GM11168 (cell line): ENCODE results near the gene BRD3.
"Not testable (repeated sequence)": the region's sequence is repeated elsewhere in the genome, so short reads cannot be mapped to it uniquely, and the experiment has no call there.

Source experiments
- in situ Hi-C: fragments of 300-500 bp; cut with MboI; formaldehyde crosslinking; loops from one replicate; pipeline ENCODE4 v1.12.0; 2022; ENCODE audit warnings: low sequenced_read_pairs; ENCODE audit not compliant: unreplicated experiment

BRD3 gene

DNA sequence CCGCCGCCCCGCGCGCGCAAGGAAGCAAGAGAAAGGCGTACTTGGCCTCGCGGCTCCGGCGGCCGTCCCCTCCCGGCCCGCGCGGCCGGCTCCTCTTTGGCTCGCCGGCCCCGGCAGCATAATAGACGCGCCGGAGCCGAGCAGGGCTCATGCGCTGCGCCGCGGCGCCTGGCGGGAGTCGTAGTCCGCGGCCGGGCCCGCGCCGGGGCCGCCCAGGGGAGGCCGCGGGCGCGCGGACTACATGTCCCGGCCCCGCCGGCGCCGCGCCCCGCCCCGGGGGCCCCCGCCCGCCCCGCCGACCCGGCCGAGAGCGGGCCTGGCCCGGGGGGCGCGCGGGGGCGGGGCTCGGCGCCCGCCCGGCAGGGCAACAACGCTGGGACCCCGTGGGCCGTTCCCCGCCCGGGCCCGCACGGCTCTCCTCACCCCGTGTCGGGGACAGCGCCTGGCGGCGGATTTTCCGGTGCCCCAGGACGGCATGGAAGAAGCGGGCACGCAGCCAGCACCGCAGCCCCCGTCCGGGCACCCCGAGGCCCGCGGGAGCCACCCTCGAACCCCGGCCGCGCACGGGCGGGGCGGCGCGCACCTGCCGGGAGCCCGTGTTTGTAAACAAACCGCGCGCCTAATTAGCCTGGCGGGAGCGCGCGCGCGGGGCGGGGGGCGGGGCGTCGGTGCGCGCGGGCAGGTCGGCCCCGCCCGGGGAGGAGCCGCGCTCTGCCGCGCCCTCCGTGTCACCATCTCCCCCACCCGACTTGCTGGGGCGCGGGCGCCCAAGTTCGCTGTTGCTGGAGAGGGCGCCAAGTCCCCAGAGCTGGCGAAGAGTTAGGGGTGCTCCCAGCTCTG is at the start of gene BRD3:
Gene BRD3, minus strand, starts transcription at position 123 of the 840 bp plus-strand sequence. CDS start 14,549 bp downstream, outside the sequence.
- in situ Hi-C loops = no loop called here

DNA sequence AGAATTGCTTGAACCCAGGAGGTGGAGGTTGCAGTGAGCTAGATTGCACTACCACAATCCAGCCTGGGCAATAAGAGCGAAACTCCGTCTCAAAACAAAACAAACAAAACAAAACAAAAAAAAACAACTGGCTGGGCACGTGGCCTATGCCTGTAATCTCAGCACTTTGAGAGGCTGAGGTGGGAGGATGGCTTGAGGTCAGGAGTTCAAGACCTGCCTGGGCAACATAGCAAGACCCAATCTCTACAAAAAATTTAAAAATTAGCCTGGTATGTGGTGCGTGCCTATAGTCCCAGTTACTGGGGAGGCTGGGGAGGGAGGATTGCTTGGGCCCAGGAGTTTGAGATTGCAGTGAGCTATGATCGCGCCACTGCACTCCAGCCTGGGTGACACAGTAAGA is 44.7 kb upstream of the BRD3 start:
- in situ Hi-C loops = no loop called here

DNA sequence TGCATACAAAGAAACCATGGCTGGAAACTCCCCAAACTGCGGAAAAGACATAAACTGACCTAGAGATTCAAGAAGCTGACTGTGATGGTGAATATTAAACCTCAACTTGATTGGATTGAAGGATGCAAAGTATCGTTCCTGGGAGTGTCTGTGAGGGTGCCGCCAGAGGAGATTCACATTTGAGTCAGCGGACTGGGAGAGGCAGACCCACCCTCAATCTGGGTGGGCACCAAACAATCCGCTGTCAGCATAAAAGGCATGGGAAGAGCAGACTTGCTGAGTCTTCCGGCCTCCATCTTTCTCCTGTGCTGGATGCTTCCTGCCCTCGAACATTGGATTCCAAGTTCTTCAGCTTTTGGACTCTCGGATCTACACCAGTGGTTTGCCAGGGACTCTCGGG is 43.2 kb upstream of the BRD3 start:
- in situ Hi-C loops = no loop called here

GRCh38 chr9:134103391-134103998 is 35.7 kb upstream of the BRD3 start:
- in situ Hi-C loops = no loop called here

DNA sequence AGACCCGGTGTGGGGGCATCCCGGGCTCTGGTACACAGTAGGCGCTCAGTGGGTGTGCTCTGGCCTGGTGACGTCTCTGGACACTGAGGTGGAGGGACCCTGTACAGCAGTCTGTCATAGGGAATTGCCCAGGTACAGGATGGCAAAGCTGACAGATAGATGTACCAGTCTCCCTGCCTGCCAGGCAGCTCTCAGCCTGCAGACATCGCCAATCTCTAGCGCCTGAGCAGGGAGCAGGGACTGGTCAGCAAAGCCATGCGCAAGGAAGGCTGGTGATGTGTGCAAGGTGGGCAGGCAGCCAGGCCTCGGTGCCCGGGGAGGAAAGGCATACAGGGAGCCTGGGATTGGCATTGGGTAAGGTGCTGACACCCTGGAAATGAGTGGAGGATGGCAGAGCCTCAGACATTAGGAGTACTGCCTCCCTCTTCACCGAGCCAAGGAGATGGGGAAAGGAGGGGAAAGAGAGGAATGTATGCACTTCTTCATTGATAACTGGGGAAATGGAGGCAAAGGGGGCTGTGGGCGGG is 33.9 kb upstream of the BRD3 start:
- in situ Hi-C loops = no loop called here

- in situ Hi-C loops = not testable (repeated sequence)
These were observed 33.3 kb upstream of the BRD3 start for GRCh38 chr9:134101133-134101532.

DNA sequence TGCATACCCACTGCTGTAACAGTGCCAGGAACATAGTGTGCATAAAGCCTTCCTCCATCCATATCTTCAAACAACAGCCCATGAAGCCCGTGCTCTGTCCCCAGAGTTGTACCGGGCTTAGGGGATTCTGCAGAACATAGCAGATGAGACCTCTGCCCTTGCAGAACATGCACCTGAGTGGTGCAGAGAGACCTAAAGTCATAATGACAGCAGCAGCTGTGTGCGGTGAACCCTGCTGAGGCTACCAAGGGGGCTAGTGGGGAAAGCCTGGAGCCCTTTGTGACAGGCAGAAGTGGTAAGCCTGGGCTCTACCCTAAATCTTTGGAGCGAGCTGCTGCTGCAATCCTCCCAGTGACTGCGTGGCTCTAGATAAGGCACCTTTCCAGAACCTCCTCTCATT is 32.2 kb upstream of the BRD3 start:
- in situ Hi-C loops = no loop called here

DNA sequence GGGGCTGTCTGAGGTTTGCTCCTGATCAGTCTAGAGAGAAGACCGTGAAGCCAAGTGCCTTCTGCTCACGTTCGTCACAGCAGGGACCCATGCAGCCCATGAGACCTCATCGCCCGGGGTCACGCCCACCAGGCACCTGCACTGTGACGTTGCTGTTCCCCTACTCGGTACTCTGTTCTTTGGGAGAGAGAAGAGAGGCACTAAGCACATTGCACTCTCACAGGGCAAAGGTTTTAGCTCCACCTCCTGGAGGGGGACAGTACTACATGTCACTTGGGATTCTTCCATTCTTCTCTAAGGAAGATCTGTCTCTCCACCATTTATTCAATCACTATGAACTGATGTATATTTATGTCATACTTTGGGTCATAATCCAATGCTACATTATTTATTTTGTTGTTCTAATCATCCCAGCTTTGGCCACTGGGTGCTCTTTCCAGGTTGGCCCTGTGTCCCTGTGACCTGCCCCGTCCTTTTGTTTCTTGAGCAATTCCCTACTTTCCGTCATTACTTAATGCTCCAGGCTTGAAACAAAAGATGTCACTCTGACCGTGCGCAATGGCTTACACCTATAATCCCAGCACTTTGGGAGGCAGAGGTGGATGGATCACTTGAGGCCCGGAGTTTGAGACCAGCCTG is 31.4 kb upstream of the BRD3 start:
- in situ Hi-C loops = no loop called here

- in situ Hi-C loops = no loop called here
These were observed 22.1 kb upstream of the BRD3 start for GRCh38 chr9:134089972-134090371.

GRCh38 chr9:134088063-134088725 is 20.4 kb upstream of the BRD3 start:
- in situ Hi-C loops = no loop called here

- in situ Hi-C loops = no loop called here
These were observed 17.8 kb upstream of the BRD3 start for GRCh38 chr9:134085674-134086073.

- in situ Hi-C loops = no loop called here
These were observed 15.6 kb upstream of the BRD3 start for GRCh38 chr9:134083451-134083850.

GRCh38 chr9:134076644-134077043 is 8.8 kb upstream of the BRD3 start:
- in situ Hi-C loops = no loop called here

DNA sequence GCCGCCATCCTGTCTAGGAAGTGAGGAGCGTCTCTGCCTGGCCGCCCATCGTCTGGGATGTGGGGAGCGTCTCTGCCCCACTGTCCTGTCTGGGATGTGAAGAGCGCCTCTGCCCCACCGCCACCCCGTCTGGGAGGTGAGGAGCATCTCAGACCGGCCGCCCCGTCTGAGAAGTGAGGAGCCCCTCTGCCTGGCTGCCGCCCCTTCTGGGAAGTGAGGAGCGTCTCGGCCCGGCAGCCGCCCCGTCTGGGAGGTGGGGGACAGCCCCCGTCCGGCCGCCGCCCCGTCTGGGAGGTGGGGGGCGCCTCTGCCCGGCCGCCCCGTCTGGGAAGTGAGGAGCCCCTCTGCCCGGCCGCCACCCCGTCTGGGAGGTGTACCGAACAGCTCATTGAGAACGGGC is 7.9 kb upstream of the BRD3 start:
- in situ Hi-C loops = not testable (repeated sequence)

DNA sequence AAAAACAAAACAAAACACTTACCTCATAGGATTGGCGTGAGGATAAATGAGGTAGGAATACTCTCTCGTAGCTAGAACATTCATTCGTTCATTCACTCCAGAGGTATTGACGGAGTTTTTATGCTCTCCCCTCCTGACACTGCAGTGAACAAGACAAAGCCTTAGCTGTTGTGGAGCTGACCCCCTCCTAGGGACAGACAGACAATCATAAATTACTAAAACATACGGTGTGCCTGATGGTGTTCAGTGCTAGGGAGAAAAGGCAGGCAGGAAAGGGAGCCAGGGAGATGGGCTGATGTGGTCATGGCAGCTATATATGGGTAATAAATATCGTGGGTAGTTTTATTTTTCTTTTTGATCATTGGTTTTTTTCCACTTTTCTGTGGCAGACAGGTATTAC is 5.7 kb upstream of the BRD3 start:
- in situ Hi-C loops = no loop called here

DNA sequence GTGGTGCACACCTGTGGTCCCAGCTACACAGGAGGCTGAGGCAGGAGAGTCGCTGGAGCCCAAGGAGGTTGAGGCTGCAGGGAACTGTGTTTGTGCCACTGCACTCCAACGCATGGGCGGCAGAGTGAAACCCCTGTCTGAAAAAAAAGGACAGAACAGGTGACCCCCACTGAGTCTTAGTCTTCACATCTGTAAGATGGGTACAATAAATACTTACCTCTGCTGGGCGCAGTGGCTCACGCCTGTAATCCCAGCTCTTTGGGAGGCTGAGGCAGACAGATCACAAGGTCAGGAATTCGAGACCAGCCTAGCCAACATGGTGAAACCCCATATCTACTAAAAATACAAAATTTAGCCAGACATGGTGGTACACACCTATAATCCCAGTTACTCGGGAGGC is 4.9 kb upstream of the BRD3 start:
- in situ Hi-C loops = not testable (repeated sequence)

DNA sequence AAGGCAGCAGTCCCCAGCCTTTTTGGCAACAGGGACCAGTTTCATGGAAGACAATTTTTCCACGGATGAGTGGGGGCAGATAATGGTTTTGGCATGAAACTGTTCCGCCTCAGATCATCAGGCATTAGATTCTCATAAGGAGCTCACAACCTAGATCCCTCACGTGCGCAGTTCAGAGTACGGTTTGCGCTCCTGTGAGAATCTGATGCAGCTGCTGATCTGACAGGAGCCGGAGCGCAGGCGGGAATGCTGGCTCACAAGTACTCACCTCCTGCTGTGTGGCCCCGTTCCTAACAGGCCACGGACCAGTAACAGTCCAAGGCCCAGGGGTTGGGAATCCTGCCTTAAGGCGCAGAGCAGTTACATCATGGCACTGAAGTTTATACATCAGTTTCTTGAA is 3.3 kb upstream of the BRD3 start:
- in situ Hi-C loops = no loop called here

- in situ Hi-C loops = no loop called here
These were observed 1.9 kb upstream of the BRD3 start for GRCh38 chr9:134069480-134070399.

DNA sequence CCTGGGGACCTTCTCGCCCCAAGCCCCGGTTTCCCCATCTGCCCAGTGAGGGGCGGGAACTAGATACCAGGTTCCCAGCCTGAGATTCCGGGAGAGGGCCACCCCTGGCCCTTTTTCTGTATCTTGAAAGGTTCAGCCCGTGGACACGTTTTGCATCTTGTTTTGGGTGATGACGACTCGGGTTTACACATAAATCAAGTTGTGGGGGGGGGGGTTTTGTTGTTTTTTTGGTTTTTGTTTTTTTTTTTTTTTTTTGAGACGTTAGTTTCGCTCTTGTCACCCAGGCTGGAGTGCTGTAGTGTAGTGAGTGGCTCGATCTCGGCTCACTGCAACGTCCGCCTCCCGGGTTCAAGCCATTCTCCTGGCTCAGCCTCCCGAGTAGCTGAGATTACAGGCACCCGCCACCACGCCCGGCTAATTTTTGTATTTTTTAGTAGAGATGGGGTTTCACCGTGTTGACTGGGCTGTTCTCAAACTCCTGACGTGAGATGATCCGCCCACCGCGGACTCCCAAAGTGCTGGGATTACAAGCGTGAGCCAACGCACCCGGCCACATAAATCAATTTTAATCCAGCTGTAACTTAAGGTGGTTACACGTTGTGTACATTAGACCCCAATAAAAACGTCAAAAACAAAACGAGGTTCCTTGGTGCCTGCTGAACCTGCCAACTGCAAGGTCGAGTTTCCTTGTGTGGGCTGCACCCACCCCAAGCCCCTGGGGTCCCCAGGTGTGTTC is 1.1 kb upstream of the BRD3 start:
- in situ Hi-C loops = no loop called here
